K562 (cell line): Measurements from ENCODE around the gene UPP1.

Experiments used
- BCLAF1 ChIP-seq, 2 experiments: fragments of 450-650 bp in 1 of 2; IDR thresholded peaks; 2 replicates each; pipeline ENCODE4 v1.6.1; 2011 to 2017; ENCODE audit warnings: low read depth in 2 of 2, antibody characterized with exemption in 1 of 2, borderline replicate concordance in 1 of 2, low read length in 1 of 2, mild to moderate bottlenecking in 1 of 2, mixed read lengths in 1 of 2; ENCODE audit not compliant: control insufficient read depth in 1 of 2
- CAMTA2 ChIP-seq: fragments of 250-450 bp; sonication (Bioruptor Pico); conservative IDR thresholded peaks from 2 replicates; pipeline ENCODE4 v1.5.1; 2022
- CHD4 ChIP-seq: fragments of 200-600 bp; sonication (generic); IDR thresholded peaks from 3 replicates; pipeline ENCODE4 v1.6.1; 2012; ENCODE audit warnings: low read depth, mild to moderate bottlenecking, mixed read lengths, low read length, inconsistent platforms; ENCODE audit not compliant: insufficient read depth, insufficient replicate concordance, poor library complexity, severe bottlenecking
- CREB1 ChIP-seq, 2 experiments: sonication (generic) in 1 of 2; formaldehyde crosslinking in 1 of 2; IDR thresholded peaks; 2 replicates each; pipeline versions ENCODE4 v1.6.1 to v1.8.0; 2012 to 2022; ENCODE audit warnings: inconsistent platforms in 1 of 2, mild to moderate bottlenecking in 1 of 2, missing genetic modification reagents in 1 of 2, moderate library complexity in 1 of 2
- FOXM1 ChIP-seq, 2 experiments: fragments of 450-650 bp in 1 of 2; sonication (generic) in 1 of 2; formaldehyde crosslinking in 1 of 2; IDR thresholded peaks; 2 replicates each; pipeline versions ENCODE4 v1.6.1 to v1.9.0; 2017 to 2022; ENCODE audit warnings: low read depth in 2 of 2, mild to moderate bottlenecking in 2 of 2, missing genetic modification reagents in 1 of 2, moderate library complexity in 1 of 2
- HNRNPUL1 ChIP-seq: fragments of 200-400 bp; formaldehyde crosslinking; IDR thresholded peaks from 2 replicates; pipeline ENCODE4 v1.6.1; 2017; ENCODE audit warnings: low read length
- ZNF280A ChIP-seq: fragments of 450-650 bp; IDR thresholded peaks from 2 replicates; pipeline ENCODE4 v1.6.1; 2018; ENCODE audit warnings: mild to moderate bottlenecking, low read depth; ENCODE audit not compliant: partially characterized antibody
- TF ChIP-seq, protein P1 (sequence below): conservative IDR thresholded peaks from 2 replicates; pipeline ENCODE4 v1.6.1; 2011; ENCODE audit warnings: low read depth, mild to moderate bottlenecking, low read length; ENCODE audit not compliant: control insufficient read depth

GRCh38 chr7:48040944-48041652 lies 48.0 kb upstream of the UPP1 start:
- TF ChIP-seq, protein P1, sequence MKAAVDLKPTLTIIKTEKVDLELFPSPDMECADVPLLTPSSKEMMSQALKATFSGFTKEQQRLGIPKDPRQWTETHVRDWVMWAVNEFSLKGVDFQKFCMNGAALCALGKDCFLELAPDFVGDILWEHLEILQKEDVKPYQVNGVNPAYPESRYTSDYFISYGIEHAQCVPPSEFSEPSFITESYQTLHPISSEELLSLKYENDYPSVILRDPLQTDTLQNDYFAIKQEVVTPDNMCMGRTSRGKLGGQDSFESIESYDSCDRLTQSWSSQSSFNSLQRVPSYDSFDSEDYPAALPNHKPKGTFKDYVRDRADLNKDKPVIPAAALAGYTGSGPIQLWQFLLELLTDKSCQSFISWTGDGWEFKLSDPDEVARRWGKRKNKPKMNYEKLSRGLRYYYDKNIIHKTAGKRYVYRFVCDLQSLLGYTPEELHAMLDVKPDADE, result no peak
- TF ChIP-seq BCLAF1 (IDR thresholded peaks at IDR 0.05; ENCODE audit: borderline replicate concordance in 1 of 2, control insufficient read depth in 1 of 2, low read depth in 2 of 2, low read length in 1 of 2) (no peak), CHD4 (no peak), FOXM1 (IDR thresholded peaks at IDR 0.05; ENCODE audit: low read depth) (no peak), FOXM1 (CRISPR knock-in tag; IDR thresholded peaks at IDR 0.05; ENCODE audit: low read depth) (no peak), HNRNPUL1 (no peak), CREB1 (IDR thresholded peaks at IDR 0.05) (no peak), CREB1 (CRISPR knock-in tag; IDR thresholded peaks at IDR 0.05) (no peak), ZNF280A (no peak), CAMTA2 (no peak)
